Suprapubic skin (tissue), 4 donors: ENCODE measurements around the gene MRTO4. TPM values are rescaled to one million over a fixed set of nuclear protein-coding genes. Genes with fewer than 3 reads are reported as not detected.
"Not testable (repeated sequence)": the region's sequence is repeated elsewhere in the genome, so short reads cannot be mapped to it uniquely, and the experiment has no call there.

Experiments
- DNase-seq, 2 donors: peaks; one replicate each; pipeline ENCODE4 v3.0.0-alpha.2; 2019; ENCODE audit warnings: low spot score in 2 of 2
- H3K27ac ChIP-seq: fragments of 200-600 bp; sonication (generic); one replicate; pipeline ENCODE4 v1.5.1; 2019
- H3K27me3 ChIP-seq: fragments of 200-600 bp; sonication (generic); one replicate; pipeline ENCODE4 v1.5.1; 2019
- H3K36me3 ChIP-seq: fragments of 200-600 bp; sonication (generic); one replicate; pipeline ENCODE4 v1.5.1; 2019
- H3K4me1 ChIP-seq: fragments of 200-600 bp; sonication (generic); one replicate; pipeline ENCODE4 v1.5.1; 2019
- H3K4me3 ChIP-seq: fragments of 200-600 bp; sonication (generic); one replicate; pipeline ENCODE4 v1.5.1; 2019; ENCODE audit warnings: mild to moderate bottlenecking
- H3K9me3 ChIP-seq: fragments of 200-600 bp; sonication (generic); one replicate; pipeline ENCODE4 v1.5.1; 2019
- EP300 ChIP-seq: sonication (generic); formaldehyde crosslinking; IDR thresholded peaks from one replicate; pipeline ENCODE4 v1.6.1; 2017; ENCODE audit warnings: antibody characterized with exemption
- POLR2A ChIP-seq, 2 donors: fragments of 450-650 bp; IDR thresholded peaks; one replicate each; pipeline ENCODE4 v1.6.1; 2017; ENCODE audit warnings: antibody characterized with exemption in 2 of 2, mild to moderate bottlenecking in 2 of 2, moderate library complexity in 2 of 2
- POLR2AphosphoS5 ChIP-seq, 3 donors: sonication (generic); formaldehyde crosslinking; IDR thresholded peaks; one replicate each; pipeline ENCODE4 v1.6.1; 2017; ENCODE audit warnings: antibody characterized with exemption in 3 of 3
- WGBS: methylation state at CpG from one replicate; pipeline ENCODE4 v1.1.5; 2018; 5-methylcytosine and 5-hydroxymethylcytosine counted together
- total RNA-seq, 4 donors: library from RNA; depleted of rRNA; stranded (reverse); fragments of >200 nt; gene quantifications; one replicate each; pipeline ENCODE4 v1.1.0, GENCODE V29; 2016
- TF ChIP-seq, protein P1 (sequence below), 2 donors: fragments of 200-600 bp in 1 of 2; fragments of 450-650 bp in 1 of 2; sonication (generic) in 1 of 2; IDR thresholded peaks; one replicate each; pipeline ENCODE4 v1.5.1; 2016 to 2019; ENCODE audit warnings: antibody characterized with exemption in 2 of 2, mild to moderate bottlenecking in 1 of 2, moderate library complexity in 1 of 2

Gene MRTO4
- total RNA-seq, 4 donors from 2014 or later = 13.2 to 32.4 (median 22.9) TPM

DNA sequence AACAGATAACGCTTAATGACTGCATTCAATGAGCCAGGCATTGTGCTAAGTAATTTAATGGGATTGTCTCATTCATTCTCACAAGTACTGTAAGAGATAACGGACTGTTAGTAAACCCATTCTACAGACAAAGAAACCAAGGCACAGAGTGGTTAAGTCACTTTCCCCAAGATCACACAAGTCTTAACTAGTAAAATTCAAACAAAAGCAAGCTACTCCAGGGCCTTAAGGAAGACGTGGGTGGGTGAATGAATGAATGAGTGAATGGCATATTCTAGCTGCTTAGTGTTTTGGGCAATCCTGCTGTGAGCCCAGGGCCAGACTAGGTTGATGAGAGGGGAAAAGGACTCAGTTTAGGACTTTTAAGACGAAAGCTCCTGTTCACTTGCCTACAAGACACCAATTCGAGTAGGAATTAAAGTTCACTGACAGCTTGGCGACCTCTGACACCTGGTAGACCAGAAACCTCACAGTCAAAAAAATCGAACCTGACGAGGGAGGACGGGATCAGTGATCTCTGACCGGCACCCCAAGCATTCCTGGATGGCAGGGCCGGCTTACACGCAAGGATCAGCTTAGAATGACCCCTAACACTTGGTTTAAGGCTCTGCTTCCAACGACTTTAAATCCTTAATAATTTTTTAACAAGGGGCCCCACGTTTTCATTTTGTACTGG is 838 bp upstream of the MRTO4 start:
- 11% methylated on average over 14 of the region's 14 CpGs for WGBS
- TF ChIP-seq POLR2A (IDR thresholded peaks at IDR 0.05) = no peak
- TF ChIP-seq POLR2AphosphoS5 (IDR thresholded peaks at IDR 0.05) = no peak
- TF ChIP-seq, protein P1, sequence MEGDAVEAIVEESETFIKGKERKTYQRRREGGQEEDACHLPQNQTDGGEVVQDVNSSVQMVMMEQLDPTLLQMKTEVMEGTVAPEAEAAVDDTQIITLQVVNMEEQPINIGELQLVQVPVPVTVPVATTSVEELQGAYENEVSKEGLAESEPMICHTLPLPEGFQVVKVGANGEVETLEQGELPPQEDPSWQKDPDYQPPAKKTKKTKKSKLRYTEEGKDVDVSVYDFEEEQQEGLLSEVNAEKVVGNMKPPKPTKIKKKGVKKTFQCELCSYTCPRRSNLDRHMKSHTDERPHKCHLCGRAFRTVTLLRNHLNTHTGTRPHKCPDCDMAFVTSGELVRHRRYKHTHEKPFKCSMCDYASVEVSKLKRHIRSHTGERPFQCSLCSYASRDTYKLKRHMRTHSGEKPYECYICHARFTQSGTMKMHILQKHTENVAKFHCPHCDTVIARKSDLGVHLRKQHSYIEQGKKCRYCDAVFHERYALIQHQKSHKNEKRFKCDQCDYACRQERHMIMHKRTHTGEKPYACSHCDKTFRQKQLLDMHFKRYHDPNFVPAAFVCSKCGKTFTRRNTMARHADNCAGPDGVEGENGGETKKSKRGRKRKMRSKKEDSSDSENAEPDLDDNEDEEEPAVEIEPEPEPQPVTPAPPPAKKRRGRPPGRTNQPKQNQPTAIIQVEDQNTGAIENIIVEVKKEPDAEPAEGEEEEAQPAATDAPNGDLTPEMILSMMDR (IDR thresholded peaks at IDR 0.05) = no peak
- TF ChIP-seq EP300 = no peak
- peaks cover 38% of the 10 kb centered on the region for H3K4me1 ChIP-seq
- H3K4me3 ChIP-seq = peak overlapping the region; percentile 93
- H3K9me3 ChIP-seq = no peaks in the 10 kb centered on the region
- H3K27ac ChIP-seq = peak overlapping the region; percentile 94
- DNase-seq = no peak
- H3K27me3 ChIP-seq = no peaks in the 10 kb centered on the region
- H3K36me3 ChIP-seq = peaks cover 12% of the 10 kb centered on the region

DNA sequence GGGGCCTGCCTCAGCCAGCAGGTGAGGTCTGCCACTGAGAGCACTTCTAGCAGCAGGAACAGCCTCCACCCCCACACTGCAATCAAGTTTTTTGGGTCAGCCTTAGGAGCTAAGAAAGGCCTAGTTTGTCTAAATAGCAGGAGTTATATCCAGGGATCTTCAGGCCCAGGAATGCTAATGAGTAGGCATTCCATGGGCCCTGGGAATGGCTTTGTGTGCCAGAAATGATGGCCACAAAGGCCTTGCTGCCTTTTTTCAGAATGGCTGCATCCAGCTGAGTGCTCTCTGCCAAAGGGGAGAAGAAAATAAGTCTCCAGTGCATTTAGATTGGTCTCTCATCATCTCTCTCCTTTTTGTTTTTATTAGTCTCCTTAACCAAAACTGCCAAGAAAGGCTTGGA is 2.8 kb downstream of the MRTO4 start:
- DNase-seq = no peak
- no peaks in the 10 kb centered on the region for H3K9me3 ChIP-seq
- no peak overlapping the region for H3K27ac ChIP-seq
- H3K4me1 ChIP-seq = peaks cover 38% of the 10 kb centered on the region
- TF ChIP-seq EP300 (no peak), POLR2AphosphoS5 (IDR thresholded peaks at IDR 0.05) (no peak)
- TF ChIP-seq, protein P1 (IDR thresholded peaks at IDR 0.05) = no peak
- no peak overlapping the region for H3K4me3 ChIP-seq
- H3K27me3 ChIP-seq = no peaks in the 10 kb centered on the region
- peaks cover 43% of the 10 kb centered on the region for H3K36me3 ChIP-seq

- Histone ChIP-seq H3K4me3 (no peak overlapping the region), H3K36me3 (peaks cover 51% of the 10 kb centered on the region), H3K9me3 (no peaks in the 10 kb centered on the region), H3K4me1 (peaks cover 29% of the 10 kb centered on the region), H3K27ac (no peak overlapping the region), H3K27me3 (no peaks in the 10 kb centered on the region)
- 85% methylated on average over 4 of the region's 4 CpGs for WGBS
- DNase-seq = no peak
- TF ChIP-seq EP300 = no peak
- no peak for TF ChIP-seq POLR2A (IDR thresholded peaks at IDR 0.05)
- TF ChIP-seq, protein P1 (IDR thresholded peaks at IDR 0.05) = no peak
- no peak for TF ChIP-seq POLR2AphosphoS5 (IDR thresholded peaks at IDR 0.05)
These were observed 3.7 kb downstream of the MRTO4 start for GRCh38 chr1:19255288-19255687.

DNA sequence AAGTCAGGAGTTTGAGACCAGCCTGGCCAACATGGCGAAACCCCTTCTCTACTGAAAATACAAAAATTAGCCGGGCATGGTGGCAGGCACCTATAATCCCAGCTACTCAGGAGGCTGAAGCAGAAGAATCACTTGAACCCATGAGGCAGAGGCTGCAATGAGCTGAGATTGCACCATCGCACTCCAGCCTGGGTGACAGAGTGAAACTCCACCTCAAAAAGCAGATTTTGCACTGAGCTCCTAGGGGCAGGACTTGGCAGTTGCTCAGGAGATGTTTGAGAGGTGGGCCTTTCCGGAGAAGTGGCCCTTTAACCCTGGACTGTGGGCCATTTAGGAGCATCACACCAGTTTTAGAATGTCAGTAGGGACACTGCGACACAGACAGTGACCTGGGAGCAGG is 4.7 kb downstream of the MRTO4 start:
- not testable (repeated sequence) for H3K9me3 ChIP-seq, DNase-seq, H3K4me3 ChIP-seq, H3K27me3 ChIP-seq, H3K27ac ChIP-seq
- WGBS = 89% methylated on average over 4 of the region's 5 CpGs
- H3K4me1 ChIP-seq = peaks cover 22% of the 10 kb centered on the region
- peaks cover 58% of the 10 kb centered on the region for H3K36me3 ChIP-seq

DNA sequence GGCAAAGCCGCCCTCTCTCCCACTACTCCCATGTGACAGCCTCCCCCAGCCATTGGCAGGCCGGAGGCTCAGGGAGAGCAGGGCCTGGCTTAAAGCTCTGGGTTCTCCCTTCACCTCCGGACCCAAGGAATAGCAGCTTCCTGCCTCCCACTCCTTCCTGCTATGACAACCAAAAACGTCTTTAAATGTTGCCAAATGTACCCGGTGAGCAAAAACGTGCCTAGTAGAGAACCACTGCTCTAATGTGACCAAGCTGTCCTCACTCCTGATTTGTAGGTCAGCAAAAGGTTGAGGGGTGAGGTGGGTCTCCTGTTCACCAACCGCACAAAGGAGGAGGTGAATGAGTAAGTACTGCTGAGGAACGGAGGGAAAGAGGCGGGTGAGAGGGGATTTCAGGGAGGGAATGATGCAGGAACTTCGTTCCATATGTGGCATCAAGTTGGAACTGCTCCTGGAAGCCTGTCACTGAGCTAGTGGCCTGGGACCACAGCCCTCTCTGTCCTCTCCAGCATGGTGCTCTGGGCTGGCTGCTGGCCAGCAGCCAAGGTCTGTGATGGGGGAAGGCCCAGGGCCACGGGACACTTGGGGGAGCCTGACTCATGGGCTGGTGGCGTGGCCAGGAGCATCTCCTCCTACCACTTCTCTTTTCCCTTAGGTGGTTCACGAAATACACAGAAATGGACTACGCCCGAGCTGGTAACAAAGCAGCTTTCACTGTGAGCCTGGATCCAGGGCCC is 5.7 kb downstream of the MRTO4 start:
- Histone ChIP-seq H3K27me3 (no peaks in the 10 kb centered on the region), H3K4me3 (no peak overlapping the region), H3K27ac (no peak overlapping the region), H3K9me3 (no peaks in the 10 kb centered on the region), H3K36me3 (peaks cover 58% of the 10 kb centered on the region), H3K4me1 (peaks cover 21% of the 10 kb centered on the region)
- no peak for DNase-seq
- WGBS = 64% methylated on average over 14 of the region's 15 CpGs
- TF ChIP-seq, protein P1 (IDR thresholded peaks at IDR 0.05) = no peak
